ENCODE data around the gene CASK. TPM values are rescaled to one million over a fixed set of nuclear protein-coding genes. Genes with fewer than 3 reads are reported as not detected.

The CASK gene
- total RNA-seq, 1 experiment from 2014 or later = 29.4 TPM

DNA sequence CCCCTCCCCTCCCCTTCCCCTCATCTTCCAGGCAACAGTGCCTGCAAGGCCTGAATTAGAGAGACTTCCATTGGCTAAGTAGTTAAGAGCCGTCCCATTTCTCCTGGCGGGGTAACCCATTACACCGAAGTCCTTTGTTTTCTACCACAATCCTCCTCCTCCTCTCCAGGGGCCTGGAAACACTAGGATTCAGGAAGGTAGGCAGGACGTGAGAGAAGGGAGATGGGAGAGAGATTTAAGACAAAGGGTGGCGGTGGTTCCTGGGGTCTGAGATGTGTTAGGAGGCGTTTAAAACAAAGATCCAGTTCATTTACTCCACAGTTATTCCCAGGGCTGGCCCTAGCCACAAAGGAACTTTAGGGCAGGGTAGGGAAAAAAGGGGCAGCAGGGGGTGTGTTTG, 448.2 kb downstream of the CASK start:
- intact Hi-C loops (cut with micrococcal nuclease; ENCODE audit: unreplicated experiment) = no loop called here
- Histone ChIP-seq H3K4me1 (replicated peaks; ENCODE audit: insufficient read depth) (no peaks in the 10 kb centered on the region), H4K20me1 (ENCODE audit: insufficient read depth) (no peaks in the 10 kb centered on the region), H3K4me2 (no peak overlapping the region), H3K36me3 (ENCODE audit: low read depth) (no peaks in the 10 kb centered on the region), H3F3A (ENCODE audit: insufficient read depth, low read depth) (no peaks in the 10 kb centered on the region), H3K27me3 (ENCODE audit: insufficient read depth, low read depth) (no peaks in the 10 kb centered on the region), H3K79me2 (ENCODE audit: low read depth) (no peaks in the 10 kb centered on the region), H3K9me2 (ENCODE audit: insufficient read depth) (no peaks in the 10 kb centered on the region), H2AFZ (no peak overlapping the region), H3K27ac (no peak overlapping the region), H3K9me3 (ENCODE audit: insufficient read depth, low read depth) (no peaks in the 10 kb centered on the region), H3K4me3 (no peak overlapping the region)
- no TSS peak for BruUV-seq (replicated peaks)
- no peak for DNase-seq
- CTCF ChIA-PET = no interaction called here
- POLR2A ChIA-PET (ENCODE audit: unreplicated experiment) = no interaction called here
- TF ChIP-seq, protein P1, sequence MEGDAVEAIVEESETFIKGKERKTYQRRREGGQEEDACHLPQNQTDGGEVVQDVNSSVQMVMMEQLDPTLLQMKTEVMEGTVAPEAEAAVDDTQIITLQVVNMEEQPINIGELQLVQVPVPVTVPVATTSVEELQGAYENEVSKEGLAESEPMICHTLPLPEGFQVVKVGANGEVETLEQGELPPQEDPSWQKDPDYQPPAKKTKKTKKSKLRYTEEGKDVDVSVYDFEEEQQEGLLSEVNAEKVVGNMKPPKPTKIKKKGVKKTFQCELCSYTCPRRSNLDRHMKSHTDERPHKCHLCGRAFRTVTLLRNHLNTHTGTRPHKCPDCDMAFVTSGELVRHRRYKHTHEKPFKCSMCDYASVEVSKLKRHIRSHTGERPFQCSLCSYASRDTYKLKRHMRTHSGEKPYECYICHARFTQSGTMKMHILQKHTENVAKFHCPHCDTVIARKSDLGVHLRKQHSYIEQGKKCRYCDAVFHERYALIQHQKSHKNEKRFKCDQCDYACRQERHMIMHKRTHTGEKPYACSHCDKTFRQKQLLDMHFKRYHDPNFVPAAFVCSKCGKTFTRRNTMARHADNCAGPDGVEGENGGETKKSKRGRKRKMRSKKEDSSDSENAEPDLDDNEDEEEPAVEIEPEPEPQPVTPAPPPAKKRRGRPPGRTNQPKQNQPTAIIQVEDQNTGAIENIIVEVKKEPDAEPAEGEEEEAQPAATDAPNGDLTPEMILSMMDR (conservative IDR thresholded peaks at IDR 0.05) = no peak
- no peak for TF ChIP-seq EZH2 (IDR thresholded peaks at IDR 0.05; ENCODE audit: low read depth)

DNA sequence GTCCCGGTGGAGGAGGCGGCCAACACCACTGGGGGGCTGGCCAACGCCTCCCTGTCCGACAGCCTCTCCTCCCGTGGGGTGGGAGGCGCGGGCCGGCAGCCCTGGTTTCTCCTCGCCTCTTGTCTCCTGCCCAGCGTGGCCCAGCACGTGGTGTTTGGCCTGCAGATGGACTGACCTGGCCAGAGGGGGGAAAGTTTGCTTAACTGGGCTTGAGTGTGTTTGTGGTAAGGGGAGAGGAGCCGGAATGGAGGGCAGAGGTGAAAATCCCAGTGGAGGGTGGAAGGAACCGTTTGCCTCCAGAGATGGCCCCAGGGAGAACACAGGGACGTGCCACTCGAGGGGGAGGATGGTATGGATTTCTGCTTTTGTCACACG, 448.6 kb downstream of the CASK start:
- no peaks in the 10 kb centered on the region for H3K27me3 ChIP-seq (ENCODE audit: insufficient read depth, low read depth)
- H3K36me3 ChIP-seq (ENCODE audit: low read depth) = no peaks in the 10 kb centered on the region
- BruUV-seq (replicated peaks) = no TSS peak
- no peak overlapping the region for H3K4me2 ChIP-seq
- H4K20me1 ChIP-seq (ENCODE audit: insufficient read depth) = no peaks in the 10 kb centered on the region
- intact Hi-C loops (cut with micrococcal nuclease; ENCODE audit: unreplicated experiment) = no loop called here
- H3F3A ChIP-seq (ENCODE audit: insufficient read depth, low read depth) = no peaks in the 10 kb centered on the region
- H2AFZ ChIP-seq = no peak overlapping the region
- ChIA-PET POLR2A (ENCODE audit: unreplicated experiment) (no interaction called here), CTCF (no interaction called here)
- H3K27ac ChIP-seq = no peak overlapping the region
- H3K9me3 ChIP-seq (ENCODE audit: insufficient read depth, low read depth) = no peaks in the 10 kb centered on the region
- no peaks in the 10 kb centered on the region for H3K79me2 ChIP-seq (ENCODE audit: low read depth)
- DNase-seq = no peak
- no peaks in the 10 kb centered on the region for H3K4me1 ChIP-seq (replicated peaks; ENCODE audit: insufficient read depth)
- H3K9me2 ChIP-seq (ENCODE audit: insufficient read depth) = no peaks in the 10 kb centered on the region
- TF ChIP-seq, protein P1 (conservative IDR thresholded peaks at IDR 0.05) = no peak
- no peak for TF ChIP-seq EZH2 (IDR thresholded peaks at IDR 0.05; ENCODE audit: low read depth)
- H3K4me3 ChIP-seq = no peak overlapping the region

DNA sequence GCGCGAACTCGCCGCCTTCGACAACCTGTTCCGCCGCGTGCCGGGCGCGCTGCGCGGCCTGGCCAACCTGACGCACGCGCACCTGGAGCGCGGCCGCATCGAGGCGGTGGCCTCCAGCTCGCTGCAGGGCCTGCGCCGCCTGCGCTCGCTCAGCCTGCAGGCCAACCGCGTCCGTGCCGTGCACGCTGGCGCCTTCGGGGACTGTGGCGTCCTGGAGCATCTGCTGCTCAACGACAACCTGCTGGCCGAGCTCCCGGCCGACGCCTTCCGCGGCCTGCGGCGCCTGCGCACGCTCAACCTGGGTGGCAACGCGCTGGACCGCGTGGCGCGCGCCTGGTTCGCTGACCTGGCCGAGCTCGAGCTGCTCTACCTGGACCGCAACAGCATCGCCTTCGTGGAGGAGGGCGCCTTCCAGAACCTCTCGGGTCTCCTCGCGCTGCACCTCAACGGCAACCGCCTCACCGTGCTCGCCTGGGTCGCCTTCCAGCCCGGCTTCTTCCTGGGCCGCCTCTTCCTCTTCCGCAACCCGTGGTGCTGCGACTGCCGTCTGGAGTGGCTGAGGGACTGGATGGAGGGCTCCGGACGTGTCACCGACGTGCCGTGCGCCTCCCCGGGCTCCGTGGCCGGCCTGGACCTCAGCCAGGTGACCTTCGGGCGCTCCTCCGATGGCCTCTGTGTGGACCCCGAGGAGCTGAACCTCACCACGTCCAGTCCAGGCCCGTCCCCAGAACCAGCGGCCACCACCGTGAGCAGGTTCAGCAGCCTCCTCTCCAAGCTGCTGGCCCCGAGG, 449.2 kb downstream of the CASK start:
- intact Hi-C loops (cut with micrococcal nuclease; ENCODE audit: unreplicated experiment) = no loop called here
- H3K9me2 ChIP-seq (ENCODE audit: insufficient read depth) = no peaks in the 10 kb centered on the region
- POLR2A ChIA-PET (ENCODE audit: unreplicated experiment) = no interaction called here

More for the DNA sequence above, 449.2 kb downstream of the CASK start:
- Histone ChIP-seq H3K27me3 (ENCODE audit: insufficient read depth, low read depth) (no peaks in the 10 kb centered on the region), H3K4me1 (replicated peaks; ENCODE audit: insufficient read depth) (no peaks in the 10 kb centered on the region; the same call in 1 of the 2 replicates), H3K79me2 (ENCODE audit: low read depth) (no peaks in the 10 kb centered on the region), H3K9me3 (ENCODE audit: insufficient read depth, low read depth) (no peaks in the 10 kb centered on the region), H3K36me3 (ENCODE audit: low read depth) (no peaks in the 10 kb centered on the region), H3F3A (ENCODE audit: insufficient read depth, low read depth) (no peaks in the 10 kb centered on the region), H2AFZ (no peak overlapping the region), H3K27ac (no peak overlapping the region), H3K4me2 (no peak overlapping the region), H3K4me3 (no peak overlapping the region), H4K20me1 (ENCODE audit: insufficient read depth) (no peaks in the 10 kb centered on the region)
- TF ChIP-seq EZH2 (IDR thresholded peaks at IDR 0.05; ENCODE audit: low read depth) = no peak
- TF ChIP-seq, protein P1 (conservative IDR thresholded peaks at IDR 0.05) = no peak
- CTCF ChIA-PET = no interaction called here
- no peak for DNase-seq
- BruUV-seq (replicated peaks) = no TSS peak

Data from PC-9 (cell line).